Thymus (tissue), 11 donors: ENCODE results near the gene EML5. TPM values are rescaled to one million over a fixed set of nuclear protein-coding genes. Genes with fewer than 3 reads are reported as not detected.

ENCODE experiments used
- DNase-seq, 9 donors: peaks; one replicate each; pipeline ENCODE4 v3.0.0-alpha.2; 2013; ENCODE audit warnings: low spot score in 9 of 9, low read depth in 6 of 9, missing footprints in 1 of 9
- H3K27ac ChIP-seq, 2 donors: one replicate each; pipeline ENCODE4 v1.5.1; 2013; ENCODE audit warnings: control low read depth in 1 of 2, low read depth in 1 of 2, low read length in 1 of 2, mild to moderate bottlenecking in 1 of 2, moderate library complexity in 1 of 2
- H3K27me3 ChIP-seq, 2 donors: one replicate each; pipeline ENCODE4 v1.5.1; 2013; ENCODE audit warnings: low read length in 1 of 2; ENCODE audit not compliant: control insufficient read depth in 2 of 2, insufficient read depth in 1 of 2
- H3K36me3 ChIP-seq, 2 donors: one replicate each; pipeline ENCODE4 v1.5.1; 2013; ENCODE audit warnings: low read length in 1 of 2, mild to moderate bottlenecking in 1 of 2, moderate library complexity in 1 of 2; ENCODE audit not compliant: control insufficient read depth in 2 of 2, insufficient read depth in 2 of 2
- H3K4me1 ChIP-seq, 2 donors: one replicate each; pipeline ENCODE4 v1.5.1; 2013; ENCODE audit warnings: low read length in 2 of 2; ENCODE audit not compliant: control insufficient read depth in 2 of 2, insufficient read depth in 2 of 2
- H3K4me3 ChIP-seq, 2 donors: one replicate each; pipeline ENCODE4 v1.5.1; 2013; ENCODE audit warnings: low read length in 2 of 2, control low read depth in 1 of 2, mild to moderate bottlenecking in 1 of 2
- H3K9me3 ChIP-seq, 2 donors: one replicate each; pipeline ENCODE4 v1.5.1; 2013; ENCODE audit warnings: low read length in 1 of 2, mild to moderate bottlenecking in 1 of 2; ENCODE audit not compliant: control insufficient read depth in 2 of 2, insufficient read depth in 1 of 2
- WGBS: extraction: QIAGEN DNeasy Blood & Tissue Kit; methylation state at CpG from one replicate; pipeline ENCODE4 v1.1.7; 2013; 5-methylcytosine and 5-hydroxymethylcytosine counted together
- polyA plus RNA-seq: library from polyadenylated mRNA; stranded (reverse); fragments of 200-250 nt; gene quantifications from one replicate; pipeline ENCODE4 v1.2.3, GENCODE V29; 2013
- total RNA-seq: library from RNA; stranded (reverse); fragments of 120-200 nt; gene quantifications from one replicate; pipeline ENCODE4 v1.2.4, GENCODE V29; 2013
- donor health status: healthy.

Gene EML5
- total and polyA plus RNA-seq, 2 donors, result 0.57 to 1.2 TPM

GRCh38 chr14:88669346-88669745 lies 123.4 kb downstream of the EML5 start:
- Histone ChIP-seq H3K4me1 (peaks cover 0 to 3% of the 10 kb centered on the region in 2 donors), H3K27me3 (no peaks in the 10 kb centered on the region), H3K36me3 (no peaks in the 10 kb centered on the region), H3K9me3 (no peaks in the 10 kb centered on the region), H3K4me3 (no peak overlapping the region), H3K27ac (no peak overlapping the region)
- no peak for DNase-seq
- 96% methylated on average over 4 of the region's 4 CpGs for WGBS

GRCh38 chr14:88668448-88669116 lies 124.2 kb downstream of the EML5 start:
- H3K4me3 ChIP-seq, result no peak overlapping the region
- H3K4me1 ChIP-seq, result peaks cover 0 to 3% of the 10 kb centered on the region in 2 donors
- DNase-seq, result no peak
- H3K27ac ChIP-seq, result no peak overlapping the region
- no peaks in the 10 kb centered on the region for H3K9me3 ChIP-seq
- H3K36me3 ChIP-seq, result no peaks in the 10 kb centered on the region
- 95% methylated on average over 3 of the region's 3 CpGs for WGBS
- H3K27me3 ChIP-seq, result no peaks in the 10 kb centered on the region

DNA sequence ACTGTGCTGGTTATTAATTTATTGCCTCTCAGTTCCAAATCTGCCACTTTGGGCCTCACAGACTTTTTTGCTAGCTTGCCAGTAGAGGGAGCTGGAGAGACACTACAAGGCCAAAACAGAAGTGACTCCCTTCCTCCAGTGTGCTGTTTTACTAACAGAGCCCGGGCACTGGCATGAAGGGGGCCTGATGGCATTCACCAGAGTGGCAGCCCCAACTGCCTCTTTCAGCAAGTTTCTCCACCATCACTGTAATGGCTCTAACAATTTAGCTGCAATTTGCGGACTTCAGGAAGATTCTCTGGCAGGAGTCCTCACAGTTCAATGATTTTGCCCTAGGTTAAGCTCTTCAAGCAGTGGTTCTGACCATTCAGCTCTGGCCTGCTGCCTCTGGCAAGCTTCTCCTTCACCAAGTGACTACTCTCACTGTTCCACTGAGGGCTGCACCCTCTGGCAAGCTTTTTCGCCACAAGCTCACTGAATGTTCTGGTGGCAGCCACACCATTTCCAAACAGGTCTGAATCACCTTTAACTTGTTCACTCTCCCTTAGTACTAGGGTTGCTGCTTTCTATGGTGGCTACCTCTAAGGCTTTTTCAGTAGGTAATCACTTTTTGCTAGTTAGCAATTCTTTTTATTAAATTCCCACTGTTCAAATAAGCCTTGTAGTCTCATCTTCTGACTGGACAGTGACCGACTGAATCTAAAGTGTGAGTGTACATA lies 125.0 kb downstream of the EML5 start:
- Histone ChIP-seq H3K27me3 (no peaks in the 10 kb centered on the region), H3K36me3 (no peaks in the 10 kb centered on the region), H3K4me1 (peaks cover 0 to 3% of the 10 kb centered on the region in 2 donors), H3K9me3 (no peaks in the 10 kb centered on the region), H3K27ac (no peak overlapping the region), H3K4me3 (no peak overlapping the region)
- 53% methylated on average over 4 of the region's 4 CpGs for WGBS
- peak; percentile 21 to 76 (median 51) for DNase-seq

GRCh38 chr14:88660056-88660455 lies 132.7 kb downstream of the EML5 start:
- WGBS, result 98% methylated on average over 5 of the region's 5 CpGs

DNA sequence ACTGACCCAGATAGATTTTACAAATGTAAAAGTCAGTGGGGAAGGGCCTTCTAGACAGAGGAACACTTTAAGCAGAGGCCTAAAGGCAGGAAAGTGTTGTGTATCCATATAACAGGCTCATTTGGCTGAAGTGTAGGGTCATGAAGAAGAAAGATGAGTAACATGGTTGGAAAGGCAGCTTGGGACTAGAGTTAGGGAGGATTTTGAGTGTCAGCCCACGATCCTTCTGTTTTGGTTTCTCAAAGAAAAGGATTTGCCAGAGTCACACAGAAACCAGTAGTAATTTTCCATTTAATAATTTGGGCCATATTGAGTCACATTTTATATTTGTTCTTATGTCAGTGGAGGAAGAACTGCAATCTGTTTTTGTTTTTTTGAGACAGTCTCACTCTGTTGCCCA lies 153.5 kb downstream of the EML5 start:
- Histone ChIP-seq H3K36me3 (no peaks in the 10 kb centered on the region), H3K4me3 (no peak overlapping the region), H3K27ac (no peak overlapping the region), H3K27me3 (no peaks in the 10 kb centered on the region), H3K9me3 (no peaks in the 10 kb centered on the region), H3K4me1 (no peaks in the 10 kb centered on the region)
- DNase-seq, result no peak
- 95% methylated on average over 1 of the region's 1 CpG for WGBS

More at GRCh38 chr14:88660056-88660455, 132.7 kb downstream of the EML5 start:
- Histone ChIP-seq H3K4me1 (no peaks in the 10 kb centered on the region), H3K27ac (no peak overlapping the region), H3K36me3 (no peaks in the 10 kb centered on the region), H3K9me3 (no peaks in the 10 kb centered on the region), H3K4me3 (no peak overlapping the region), H3K27me3 (no peaks in the 10 kb centered on the region)
- DNase-seq, result no peak

- H3K4me1 ChIP-seq, result no peaks in the 10 kb centered on the region
- DNase-seq, result no peak
- no peak overlapping the region for H3K27ac ChIP-seq
- H3K36me3 ChIP-seq, result no peaks in the 10 kb centered on the region
- 94% methylated on average over 2 of the region's 2 CpGs for WGBS
- no peaks in the 10 kb centered on the region for H3K9me3 ChIP-seq
- H3K4me3 ChIP-seq, result no peak overlapping the region
- no peaks in the 10 kb centered on the region for H3K27me3 ChIP-seq
Measured at GRCh38 chr14:88632512-88632911, 160.2 kb downstream of the EML5 start.

GRCh38 chr14:88631091-88631490 lies 161.7 kb downstream of the EML5 start:
- 65% methylated on average over 3 of the region's 3 CpGs for WGBS

DNA sequence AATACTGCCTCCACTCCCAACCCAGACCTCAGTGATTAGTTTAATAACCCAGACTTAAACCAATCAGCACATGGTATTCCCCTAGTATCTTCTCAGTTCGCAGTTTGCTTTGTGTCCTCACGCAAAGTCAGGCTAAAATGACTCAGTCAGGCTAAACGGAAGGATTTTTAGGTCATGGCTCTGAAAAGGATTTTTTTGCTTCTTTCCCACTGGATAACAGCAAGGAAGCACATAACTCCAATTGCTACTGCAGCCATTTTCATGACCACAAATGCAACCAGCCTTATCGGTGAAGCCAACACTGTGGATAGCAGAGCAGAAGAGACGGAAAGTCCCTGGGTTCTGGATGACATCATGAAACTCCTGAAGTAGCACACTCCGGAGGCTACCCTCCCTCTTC lies 162.2 kb downstream of the EML5 start:
- Histone ChIP-seq H3K27ac (peak overlapping the region in 1 of 2 donors; percentile 79), H3K36me3 (no peaks in the 10 kb centered on the region), H3K27me3 (no peaks in the 10 kb centered on the region), H3K4me3 (no peak overlapping the region), H3K4me1 (no peaks in the 10 kb centered on the region), H3K9me3 (no peaks in the 10 kb centered on the region)
- DNase-seq, result peak in 2 of 9 donors; percentile 1 to 21
- 91% methylated on average over 6 of the region's 6 CpGs for WGBS

More at GRCh38 chr14:88631091-88631490, 161.7 kb downstream of the EML5 start:
- H3K4me3 ChIP-seq, result no peak overlapping the region
- H3K9me3 ChIP-seq, result no peaks in the 10 kb centered on the region
- peak overlapping the region in 1 of 2 donors; percentile 30 for H3K27ac ChIP-seq
- H3K4me1 ChIP-seq, result no peaks in the 10 kb centered on the region
- no peaks in the 10 kb centered on the region for H3K36me3 ChIP-seq
- H3K27me3 ChIP-seq, result no peaks in the 10 kb centered on the region
- DNase-seq, result no peak

GRCh38 chr14:88628462-88628861 lies 164.3 kb downstream of the EML5 start:
- Histone ChIP-seq H3K27me3 (no peaks in the 10 kb centered on the region), H3K36me3 (no peaks in the 10 kb centered on the region), H3K27ac (no peak overlapping the region), H3K9me3 (no peaks in the 10 kb centered on the region), H3K4me3 (no peak overlapping the region), H3K4me1 (no peaks in the 10 kb centered on the region)
- DNase-seq, result no peak
